ENCODE measurements around the gene METTL5.
"Not testable (repeated sequence)": the region's sequence is repeated elsewhere in the genome, so short reads cannot be mapped to it uniquely, and the experiment has no call there.

The METTL5 gene

DNA sequence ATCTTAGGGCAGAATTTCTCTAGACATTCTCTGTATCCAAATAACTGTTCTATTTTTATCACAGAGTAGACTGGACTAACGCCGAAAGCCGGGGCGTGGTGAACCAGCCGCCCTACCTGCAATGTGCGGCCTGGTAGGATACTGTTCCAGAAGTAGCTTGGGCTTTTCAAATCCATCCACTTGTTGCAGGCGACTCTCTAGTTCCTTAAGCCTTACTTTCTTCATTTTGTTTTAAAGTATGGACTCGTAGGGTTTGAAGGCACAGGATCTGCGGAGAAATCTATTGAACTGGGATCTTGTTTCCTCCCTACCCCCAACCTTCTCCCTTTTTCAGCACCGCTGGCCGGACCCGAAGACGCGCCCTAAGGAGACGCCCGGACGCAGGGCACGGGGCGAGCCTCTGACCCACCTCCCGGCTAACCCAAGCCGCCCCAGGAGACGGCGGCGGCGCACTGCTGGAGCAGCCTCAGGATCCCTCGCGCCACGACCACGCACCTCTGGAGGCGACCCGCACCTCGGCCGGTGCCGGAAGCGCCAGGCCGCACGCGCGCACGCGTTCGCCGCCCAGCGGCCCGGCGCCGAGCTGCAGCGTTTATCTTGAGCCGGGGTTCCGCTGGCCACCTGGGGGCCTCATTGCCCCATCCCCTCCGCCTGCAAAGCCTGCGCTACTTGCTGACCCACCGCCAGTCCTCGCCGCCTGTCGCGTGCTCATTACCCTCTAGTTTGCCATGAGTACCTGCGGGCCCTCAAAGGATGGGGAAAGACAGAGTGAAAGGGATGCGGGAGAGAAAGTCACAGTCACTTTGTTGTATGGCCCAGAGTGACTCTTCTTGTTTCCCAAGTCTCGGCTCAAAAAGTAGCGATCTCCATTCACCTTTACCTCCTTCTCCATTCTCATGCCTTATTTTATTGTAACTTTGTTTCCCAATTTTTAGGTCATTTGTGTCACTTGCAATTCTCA is at the start of gene METTL5:
TSS of gene METTL5 (minus strand) at position 533 of the 961 bp plus-strand sequence. CDS start at position 225, 308 bp downstream.
- DNase-seq: peak; percentile 92

DNA sequence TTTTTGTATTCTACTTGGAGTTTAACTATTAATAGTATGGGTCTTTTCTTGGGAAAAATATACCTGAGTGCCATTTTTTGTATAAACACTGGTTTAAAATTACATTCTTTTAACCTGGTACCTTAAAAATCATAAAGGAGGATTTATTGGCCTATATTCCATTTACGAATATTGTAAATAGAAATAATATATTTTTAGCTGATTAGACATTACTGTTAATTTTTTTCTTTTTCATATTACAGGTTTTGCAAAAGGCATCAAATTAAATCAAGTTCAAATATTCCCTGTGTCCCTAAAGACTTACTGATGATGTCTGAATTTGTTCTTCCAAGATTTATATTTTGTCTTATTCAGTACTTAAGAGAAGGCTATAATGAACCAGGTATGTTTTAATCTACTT is 47.3 kb upstream of the METTL5 start:
- no peak for DNase-seq

DNA sequence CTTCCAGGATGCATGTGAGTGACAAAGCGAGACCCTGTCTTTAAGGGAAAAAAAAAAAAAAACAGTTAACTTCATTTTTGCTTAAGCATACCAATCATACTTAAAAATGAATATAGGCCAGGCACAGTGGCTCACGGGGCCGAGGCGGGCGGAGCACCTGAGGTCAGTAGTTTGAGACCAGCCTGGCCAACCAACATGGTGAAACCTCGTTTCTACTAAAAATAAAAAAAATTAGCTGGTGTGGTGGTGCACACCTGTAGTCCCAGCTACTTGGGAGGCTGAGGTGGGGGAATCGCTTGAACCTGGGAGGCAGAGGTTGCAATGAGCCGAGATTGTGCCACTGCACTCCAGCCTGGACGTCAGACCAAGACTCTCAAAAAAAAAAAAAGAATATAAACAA is 46.7 kb upstream of the METTL5 start:
- DNase-seq: not testable (repeated sequence)

DNA sequence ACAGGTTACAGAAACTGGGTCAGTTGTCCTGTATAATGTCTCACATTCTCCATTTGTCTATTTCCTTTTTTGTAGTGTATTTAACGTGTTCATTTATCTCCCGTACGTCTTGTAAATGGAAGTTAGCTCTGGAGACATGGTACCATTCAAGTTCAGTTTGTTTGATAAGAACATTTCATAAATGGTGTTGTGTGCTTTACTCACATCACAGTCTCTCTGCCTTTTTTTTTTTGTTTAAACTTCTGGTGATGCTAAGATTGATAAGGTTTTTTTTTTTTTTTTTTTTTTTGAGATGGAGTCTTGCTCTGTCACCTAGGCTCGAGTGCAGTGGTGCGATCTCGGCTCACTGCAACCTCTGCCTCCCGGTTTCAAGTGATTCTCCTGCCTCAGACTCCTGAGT is 44.2 kb upstream of the METTL5 start:
- DNase-seq: no peak

DNA sequence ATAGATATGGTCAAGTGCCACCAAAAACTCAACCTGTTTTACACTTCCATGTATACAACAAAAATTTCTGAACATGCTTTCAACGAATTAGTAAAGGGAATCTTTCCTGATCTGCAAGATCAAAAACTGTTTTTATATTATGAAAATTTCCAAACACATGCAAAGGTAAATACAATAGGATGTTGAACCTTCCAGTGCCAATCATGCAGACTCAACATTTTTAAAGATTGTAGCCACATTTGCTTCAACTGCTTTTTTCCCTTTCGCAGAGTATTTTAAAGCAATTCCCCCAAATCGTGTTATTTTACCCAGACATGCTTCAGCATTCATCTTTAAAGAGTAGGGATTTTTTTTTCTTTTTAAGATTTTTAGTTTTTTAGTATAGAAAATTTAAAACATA is 42.9 kb upstream of the METTL5 start:
- DNase-seq: no peak

DNA sequence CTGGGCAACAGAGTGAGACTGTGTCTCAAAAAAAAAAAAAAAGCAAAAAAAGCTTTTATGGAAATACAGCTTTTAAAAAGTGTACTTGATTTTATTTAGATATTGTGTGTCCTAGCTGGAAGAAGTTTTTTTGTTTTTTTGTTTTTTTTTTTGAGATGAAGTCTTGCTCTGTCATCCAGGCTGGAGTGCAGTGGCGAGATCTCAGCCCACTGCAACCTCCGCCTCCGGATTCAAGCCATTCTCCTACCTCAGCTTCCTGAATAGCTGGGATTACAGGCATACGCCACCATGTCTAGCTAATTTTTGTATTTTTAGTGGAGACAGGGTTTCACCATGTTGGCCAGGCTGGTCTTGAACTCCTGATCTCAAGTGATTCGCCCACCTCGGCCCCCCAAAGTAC is 41.5 kb upstream of the METTL5 start:
- not testable (repeated sequence) for DNase-seq

DNA sequence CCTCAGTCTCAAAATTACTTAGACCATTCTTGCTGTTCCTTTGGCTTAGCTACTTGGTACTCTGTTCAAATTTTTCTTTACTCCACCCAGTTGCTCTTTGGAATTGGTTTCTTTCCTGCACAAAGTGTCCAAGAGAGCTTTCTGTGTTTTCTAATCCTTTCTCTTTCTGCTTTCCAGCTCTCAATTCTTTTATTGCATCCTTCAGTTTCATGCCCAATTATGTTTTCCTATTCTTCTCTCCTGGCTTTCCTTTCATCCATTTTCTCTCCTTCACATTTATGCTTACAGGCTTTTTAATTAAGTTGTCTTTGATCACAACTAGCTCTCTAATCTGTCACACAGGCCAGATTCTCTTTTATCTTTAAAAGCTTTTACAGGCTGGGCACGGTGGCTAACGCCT is 40.8 kb upstream of the METTL5 start:
- DNase-seq: no peak

DNA sequence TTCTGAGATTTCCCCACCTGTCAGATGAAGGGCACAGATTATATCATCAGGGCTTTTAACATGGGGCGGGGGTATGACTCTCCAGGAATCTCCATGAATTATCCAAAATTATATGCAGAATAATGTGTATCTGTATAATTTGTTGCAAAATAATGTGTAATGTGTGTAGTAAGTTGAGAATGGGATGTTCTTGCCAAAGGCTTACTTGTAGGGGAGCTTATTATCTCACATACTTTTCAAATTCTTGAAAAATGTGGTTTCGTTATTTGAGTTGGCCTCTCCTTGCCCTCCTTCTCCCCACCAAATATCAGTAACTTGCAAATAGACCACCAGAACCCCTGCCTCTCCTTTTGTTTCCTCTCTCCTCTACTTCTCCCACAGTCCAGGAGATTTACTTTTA is 38.1 kb upstream of the METTL5 start:
- DNase-seq: no peak

DNA sequence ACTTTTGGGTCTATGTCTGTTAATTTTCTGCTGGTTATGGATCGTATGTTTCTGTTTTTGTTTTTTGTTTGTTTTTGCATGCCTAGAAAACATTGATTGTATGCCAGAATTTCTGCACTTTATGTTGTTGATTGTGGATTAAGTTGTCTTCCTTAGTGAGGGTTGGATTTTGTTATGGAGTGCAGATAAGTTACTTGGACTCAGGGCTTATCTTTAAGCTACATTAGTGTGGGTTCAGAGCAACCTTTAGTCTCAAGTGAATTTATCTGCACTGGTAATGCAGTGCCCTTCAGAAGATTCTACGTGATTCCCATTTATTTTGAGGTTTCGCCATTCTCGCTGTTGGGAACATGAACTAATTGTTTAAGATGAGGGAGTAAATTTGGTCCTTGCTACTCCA is 35.4 kb upstream of the METTL5 start:
- no peak for DNase-seq

DNA sequence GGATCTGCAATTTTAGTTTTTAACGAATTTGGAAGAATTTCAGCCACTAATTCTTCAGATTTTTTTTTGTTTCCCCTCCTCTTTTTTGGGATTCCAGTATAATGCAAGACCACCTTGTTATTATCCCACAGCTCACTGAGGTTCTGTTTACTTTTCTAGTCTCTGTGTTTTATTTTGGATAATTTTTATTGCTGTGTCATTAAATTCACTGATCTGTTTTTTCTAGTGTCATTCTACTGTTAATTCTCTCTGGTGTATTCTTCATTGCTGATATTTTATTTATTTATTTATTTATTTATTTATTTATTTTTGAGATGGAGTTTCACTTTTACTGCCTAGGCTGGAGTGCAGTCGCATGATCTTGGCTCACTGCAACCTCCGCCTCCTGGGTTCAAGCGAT is 34.7 kb upstream of the METTL5 start:
- DNase-seq: no peak

DNA sequence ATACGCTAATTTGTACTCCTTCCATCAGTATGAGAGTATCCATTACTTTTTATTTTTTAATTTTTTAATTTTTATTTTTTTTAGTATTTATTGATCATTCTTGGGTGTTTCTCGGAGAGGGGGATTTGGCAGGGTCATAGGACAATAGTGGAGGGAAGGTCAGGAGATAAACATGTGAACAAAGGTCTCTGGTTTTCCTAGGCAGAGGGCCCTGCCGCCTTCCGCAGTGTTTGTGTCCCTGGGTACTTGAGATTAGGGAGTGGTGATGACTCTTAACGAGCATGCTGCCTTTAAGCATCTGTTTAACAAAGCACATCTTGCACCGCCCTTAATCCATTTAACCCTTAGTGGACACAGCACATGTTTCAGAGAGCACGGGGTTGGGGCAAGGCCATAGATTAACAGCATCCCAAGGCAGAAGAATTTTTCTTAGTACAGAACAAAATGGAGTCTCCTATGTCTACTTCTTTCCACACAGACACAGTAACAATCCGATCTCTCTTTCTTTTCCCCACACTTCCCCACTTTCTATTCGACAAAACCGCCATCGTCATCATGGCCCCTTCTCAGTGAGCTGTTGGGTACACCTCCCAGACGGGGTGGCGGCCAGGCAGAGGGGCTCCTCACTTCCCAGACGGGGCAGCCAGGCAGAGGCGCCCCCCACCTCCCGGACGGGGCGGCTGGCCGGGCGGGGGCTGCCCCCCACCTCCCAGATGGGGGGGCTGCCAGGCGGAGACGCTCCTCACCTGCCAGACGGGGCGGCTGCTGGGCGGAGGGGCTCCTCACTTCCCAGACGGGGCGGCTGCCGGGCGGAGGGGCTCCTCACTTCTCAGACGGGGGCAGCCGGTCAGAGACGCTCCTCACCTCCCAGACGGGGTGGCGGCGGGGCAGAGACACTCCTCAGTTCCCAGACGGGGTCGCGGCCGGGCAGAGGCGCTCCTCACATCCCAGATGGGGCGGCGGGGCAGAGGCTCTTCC is 30.9 kb upstream of the METTL5 start:
- DNase-seq: not testable (repeated sequence)

DNA sequence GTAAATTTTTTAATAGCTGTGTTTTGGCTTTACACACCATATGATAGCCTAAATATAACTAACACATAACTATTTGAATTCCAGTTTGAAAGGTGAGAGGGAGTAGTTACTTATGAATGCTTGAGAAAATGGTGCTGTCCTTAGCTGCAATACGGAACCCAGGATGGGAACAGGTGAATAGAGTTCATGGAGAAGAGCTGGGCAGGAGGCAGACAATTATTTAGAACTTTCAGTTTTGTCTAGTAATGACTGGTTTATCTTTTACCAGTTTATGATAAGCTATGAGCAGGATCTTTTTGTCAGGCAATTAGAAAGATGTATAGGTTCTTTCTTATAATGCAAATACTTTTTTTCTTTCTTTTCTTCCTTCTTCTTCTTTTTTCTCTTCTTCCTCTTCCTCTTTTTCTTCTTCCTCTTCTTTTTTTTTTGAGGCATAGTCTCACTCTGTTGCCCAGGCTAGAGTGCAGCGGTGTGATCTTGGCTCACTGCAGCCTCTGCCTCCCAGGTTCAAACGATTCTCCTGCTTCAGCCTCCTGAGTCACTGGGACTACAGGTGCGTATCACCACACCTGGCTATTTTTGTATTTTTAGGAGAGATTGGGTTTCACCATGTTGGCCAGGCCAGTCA is 28.4 kb upstream of the METTL5 start:
- no peak for DNase-seq

DNA sequence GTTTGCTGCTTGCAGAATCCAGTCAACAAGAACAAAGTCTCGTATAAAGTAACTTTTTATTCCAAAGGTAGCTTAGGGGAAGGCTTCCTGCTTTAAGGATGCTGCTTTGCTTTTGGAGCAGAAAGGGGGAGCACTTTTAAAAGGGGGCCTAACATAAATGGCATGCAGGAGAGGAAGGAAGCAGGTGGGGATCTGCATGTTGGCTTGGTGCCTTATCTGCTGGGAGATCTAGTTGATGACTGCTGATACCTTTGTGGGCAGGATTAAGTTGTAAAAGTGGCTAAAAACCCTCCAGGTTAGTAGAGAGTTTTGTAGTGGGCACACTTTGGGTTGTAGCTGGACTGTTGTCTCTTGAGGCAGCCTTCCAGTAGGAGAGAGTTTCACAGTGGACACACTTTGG is 25.0 kb upstream of the METTL5 start:
- DNase-seq: no peak

DNA sequence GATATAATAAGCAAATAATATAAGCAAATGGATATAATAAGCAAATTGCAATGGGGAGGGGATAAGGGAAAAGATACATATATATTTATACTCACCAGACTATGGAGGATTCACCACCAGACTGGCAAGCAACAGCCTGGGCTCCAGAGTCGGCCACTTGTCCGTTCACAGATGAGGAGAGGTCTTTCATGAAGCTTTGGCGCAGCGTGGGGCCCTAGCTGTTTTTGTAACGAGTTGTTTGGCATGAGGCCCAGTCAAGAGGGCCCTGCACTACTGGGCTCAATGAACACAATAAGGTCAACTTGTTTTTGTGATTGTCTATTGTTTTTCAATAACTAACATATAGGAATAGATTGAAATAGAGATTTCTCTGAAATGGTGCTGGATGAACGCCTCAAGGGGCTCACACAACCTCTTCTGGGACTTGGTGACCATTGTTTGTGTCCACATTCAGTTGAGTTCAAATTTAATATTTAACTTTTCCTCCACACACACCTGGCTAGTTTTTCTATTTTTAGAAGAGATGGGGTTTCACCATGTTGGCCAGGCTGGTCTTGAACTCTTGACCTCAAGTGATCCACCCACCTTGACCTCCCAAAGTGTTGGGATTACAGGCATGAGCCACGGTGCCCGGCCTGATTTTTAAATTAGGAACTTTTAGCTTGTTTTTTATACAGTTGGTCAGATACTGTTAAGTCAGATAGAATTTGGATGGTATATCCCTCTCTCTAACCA is 24.4 kb upstream of the METTL5 start:
- not testable (repeated sequence) for DNase-seq

DNA sequence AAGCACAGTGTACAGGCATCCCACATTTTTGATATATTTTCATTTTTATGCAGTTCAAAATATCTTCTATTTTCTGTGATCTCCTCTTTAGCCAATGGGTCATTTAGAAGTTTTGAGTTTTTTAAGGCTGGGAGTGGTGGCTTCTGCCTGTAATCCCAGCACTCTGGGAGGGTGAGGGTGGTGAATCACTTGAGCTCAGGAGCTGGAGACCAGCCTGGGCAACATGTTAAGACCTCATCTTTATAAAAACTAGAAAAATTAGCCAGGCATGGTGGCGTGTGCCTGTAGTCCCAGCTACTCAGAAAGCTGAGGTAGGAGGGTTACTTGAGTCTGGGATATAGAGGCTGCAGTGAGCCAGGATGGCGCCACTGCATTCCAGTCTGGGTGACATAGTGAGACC is 20.3 kb upstream of the METTL5 start:
- DNase-seq: no peak

DNA sequence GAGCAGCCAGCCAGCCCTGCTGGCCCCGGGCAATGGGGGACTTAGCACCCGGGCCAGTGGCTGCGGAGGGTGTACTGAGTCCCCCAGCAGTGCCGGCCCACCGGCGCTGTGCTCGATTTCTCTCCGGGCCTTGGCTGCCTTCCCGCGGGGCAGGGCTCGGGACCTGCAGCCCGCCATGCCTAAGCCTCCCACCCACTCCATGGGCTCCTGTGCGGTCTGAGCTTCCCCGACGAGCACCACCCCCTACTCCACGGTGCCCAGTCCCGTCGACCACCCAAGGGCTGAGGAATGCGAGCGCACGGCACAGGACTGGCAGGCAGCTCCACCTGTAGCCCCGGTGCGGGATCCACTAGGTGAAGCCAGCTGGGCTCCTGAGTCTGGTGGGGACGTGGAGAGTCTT is 16.9 kb upstream of the METTL5 start:
- DNase-seq: not testable (repeated sequence)

DNA sequence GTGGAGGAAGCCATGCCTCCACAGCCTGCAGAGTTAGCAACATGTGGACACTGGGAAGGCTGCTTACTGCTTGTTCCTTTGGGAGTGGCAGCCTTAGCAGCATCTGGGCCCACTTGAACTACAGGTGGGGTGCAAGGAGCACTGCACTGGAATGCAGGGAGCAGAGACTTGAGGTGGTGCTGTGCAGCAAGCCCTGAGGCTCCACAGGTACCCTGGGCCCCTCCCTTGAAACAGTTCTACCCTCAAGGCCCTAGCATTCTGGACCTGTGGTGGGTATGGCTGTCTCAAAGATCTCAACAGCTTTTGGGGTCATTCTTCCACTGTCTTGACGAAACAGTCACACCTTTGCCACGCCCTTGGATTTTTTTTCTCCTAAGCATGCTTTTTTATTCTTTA is 16.0 kb upstream of the METTL5 start:
- no peak for DNase-seq

DNA sequence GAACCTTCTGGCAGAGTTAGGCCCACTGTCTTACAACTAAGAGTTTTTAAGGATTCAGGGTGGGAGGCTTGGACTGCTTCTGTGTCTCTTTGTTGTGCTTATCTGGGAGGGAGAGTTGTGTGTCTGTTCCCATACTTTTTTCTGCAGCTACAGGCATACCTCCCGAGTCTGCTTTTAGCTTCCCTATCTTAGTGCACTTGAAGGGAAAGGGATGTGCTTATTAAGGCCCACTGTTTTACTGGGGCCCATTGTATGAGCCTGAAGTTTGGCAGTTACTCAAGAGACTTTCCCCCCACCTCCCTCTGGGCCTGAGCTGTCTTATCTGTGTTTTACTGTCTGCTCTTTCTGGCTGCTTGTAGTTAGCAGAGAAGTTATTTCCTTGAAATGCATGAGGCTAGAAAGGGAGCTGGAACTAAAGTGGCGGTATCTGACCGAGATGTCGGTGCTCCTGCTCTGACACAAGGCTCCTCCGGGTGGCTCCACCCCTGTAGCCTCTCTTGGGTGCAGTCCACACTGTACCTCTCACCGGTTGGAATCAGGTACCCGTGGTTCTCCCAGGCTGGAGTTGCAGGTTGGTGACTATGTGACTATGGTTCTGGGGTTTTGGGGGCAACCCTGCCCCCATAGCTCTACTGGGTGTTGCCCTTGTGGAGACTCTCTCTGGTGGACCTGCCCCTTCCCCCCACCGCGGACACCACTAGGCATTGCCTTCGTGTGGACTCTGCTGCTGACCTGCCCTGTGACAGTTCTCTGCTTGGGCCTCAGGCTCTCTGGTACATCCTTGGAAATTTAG is 15.4 kb upstream of the METTL5 start:
- DNase-seq: no peak

DNA sequence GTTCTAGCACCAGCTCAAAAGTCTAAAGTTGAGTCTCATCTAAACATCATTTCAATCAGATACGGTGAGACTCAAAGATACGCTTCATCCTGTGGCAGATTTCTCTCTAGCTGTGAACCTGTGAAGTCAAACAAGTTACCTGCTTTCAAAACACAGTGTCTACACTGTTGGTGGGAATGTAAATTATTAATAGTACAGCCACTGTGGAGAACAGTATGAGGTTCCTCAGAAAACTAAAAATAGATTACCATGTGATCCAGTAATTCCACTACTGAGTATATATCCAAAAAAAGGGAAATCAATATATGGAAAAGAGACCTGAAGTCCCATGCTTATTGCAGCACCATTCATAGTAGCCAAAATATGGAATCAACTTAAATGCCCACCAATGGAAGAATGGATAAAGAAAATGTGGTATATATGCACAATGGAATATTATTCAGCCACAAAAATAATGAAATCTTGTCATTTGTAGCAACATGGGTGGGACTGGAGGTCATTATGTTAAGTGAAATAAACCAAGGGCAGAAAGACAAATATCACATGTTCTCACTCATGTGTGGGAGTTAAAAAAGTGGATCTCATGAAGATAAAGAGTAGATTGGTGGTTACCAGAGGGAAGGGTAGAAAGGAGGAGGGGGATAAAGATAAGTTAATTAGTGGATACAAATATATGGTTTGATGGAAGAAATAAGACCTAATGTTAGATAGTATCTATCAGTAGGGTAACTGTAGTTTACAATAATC is 14.2 kb upstream of the METTL5 start:
- DNase-seq: no peak

DNA sequence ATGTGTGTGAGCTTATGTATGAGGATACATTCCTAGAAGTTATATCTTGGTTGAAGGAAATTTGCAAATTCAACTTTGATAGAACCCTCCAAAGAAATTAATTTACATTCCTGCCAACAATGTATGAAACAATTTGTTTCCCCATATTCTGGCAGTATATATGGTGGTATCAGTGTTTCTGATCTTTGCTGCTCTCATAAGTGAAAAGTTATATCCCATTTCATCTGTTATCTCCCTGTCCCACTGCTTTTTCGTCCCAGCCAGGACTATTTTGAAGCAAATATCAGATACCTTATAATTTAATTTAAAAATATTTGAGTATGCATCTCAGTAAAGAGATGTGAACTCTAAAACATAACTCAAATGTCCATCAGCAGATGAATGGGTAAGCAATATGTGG is 9.7 kb upstream of the METTL5 start:
- DNase-seq: no peak

All from eye (tissue), 1 donor.